Stimulated activated CD4-positive, alpha-beta T cell treated with anti-CD3 and anti-CD28 coated beads, TNF-alpha, amount 100 ng/mL, for 48 hours (primary cell): ENCODE data around the gene CSF3.
"Not testable (repeated sequence)": the region's sequence is repeated elsewhere in the genome, so short reads cannot be mapped to it uniquely, and the experiment has no call there.

Source experiments
- DNase-seq, 3 donors: peaks; one replicate each; pipeline ENCODE4 v3.0.0-alpha.2; 2020; ENCODE audit warnings: low read depth in 3 of 3

Gene CSF3

DNA sequence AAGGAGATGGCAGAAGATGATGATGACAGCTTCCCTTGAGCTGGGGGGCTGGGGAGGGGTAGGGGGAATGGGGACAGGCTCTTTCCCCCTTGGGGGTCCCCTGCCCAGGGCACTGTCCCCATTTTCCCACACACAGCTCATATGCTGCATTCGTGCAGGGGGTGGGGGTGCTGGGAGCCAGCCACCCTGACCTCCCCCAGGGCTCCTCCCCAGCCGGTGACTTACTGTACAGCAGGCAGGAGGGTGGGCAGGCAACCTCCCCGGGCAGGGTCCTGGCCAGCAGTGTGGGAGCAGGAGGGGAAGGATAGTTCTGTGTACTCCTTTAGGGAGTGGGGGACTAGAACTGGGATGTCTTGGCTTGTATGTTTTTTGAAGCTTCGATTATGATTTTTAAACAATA lies 17.7 kb upstream of the CSF3 start:
- DNase-seq, result no peak

DNA sequence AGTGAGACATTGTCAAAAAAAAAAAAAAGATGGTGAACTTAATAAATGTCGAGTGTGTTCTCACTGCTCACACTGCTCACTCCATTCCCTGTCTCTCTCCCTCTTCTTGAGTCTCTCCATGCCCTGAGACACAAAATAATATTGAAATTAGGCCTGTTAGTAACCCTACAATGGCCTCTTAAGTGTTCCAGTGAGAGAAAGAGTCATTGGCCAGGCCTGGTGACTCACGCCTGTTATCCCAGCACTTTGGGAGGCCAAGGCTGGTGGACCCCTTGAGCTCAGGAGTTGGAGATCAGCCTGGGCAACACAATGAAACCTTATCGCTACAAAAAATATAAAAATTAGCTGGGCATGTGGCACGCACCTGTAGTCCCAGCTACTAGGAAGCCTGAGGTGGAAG lies 16.2 kb upstream of the CSF3 start:
- DNase-seq, result no peak

DNA sequence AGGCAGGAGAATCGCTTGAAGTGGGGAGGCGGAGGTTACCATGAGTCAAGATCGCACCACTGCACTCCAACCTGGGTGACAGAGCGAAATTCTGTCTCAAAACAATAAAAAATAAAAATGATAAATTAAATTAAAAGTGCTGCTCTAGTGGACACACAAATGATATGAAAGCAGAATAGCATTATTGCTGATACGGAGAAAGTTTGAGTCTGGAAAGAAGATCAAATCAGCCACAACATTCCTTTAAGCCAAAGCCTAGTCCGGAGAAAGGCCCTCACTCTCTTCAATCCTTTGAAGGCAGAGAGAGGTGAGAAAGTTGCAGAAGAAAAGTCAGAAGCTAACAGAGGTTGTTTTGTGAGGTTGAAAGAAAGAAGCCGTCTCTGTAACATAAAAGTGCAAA lies 15.1 kb upstream of the CSF3 start:
- DNase-seq, result no peak

DNA sequence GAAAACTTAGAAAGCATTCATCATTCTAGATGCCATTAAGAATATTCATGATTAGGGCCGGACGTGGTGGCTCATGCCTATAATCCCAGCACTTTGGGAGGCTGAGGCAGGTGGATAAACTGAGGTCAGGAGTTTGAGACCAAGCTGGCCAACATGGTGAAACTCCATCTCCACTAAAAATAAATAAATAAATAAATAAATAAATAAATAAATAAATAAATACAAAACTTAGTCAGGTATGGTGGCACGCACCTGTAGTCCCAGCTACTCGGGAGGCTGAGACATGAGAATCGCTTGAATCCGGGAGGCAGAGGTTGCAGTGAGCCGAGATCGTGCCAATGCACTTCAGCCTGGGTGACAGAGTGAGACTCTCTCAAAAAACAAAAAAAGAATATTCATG lies 13.9 kb upstream of the CSF3 start:
- DNase-seq, result not testable (repeated sequence)

DNA sequence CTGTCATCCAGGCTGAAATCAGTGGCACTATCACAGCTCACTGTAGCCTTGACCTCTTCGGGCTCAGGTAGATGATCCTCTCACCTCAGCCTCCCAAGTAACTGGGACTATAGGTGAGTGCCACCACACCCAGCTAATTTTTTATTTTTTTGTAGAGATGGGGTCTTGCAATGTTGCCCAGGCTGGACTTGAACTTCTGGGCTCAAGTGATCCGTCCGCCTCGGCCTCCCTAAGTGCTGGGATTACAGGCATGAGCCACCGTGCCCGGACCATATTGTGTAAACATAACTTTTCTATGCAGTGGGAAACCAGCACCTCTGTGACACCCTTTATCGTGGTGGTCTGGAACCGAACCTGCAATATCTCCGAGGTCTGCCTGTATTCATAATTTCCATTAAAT lies 11.2 kb upstream of the CSF3 start:
- no peak for DNase-seq

DNA sequence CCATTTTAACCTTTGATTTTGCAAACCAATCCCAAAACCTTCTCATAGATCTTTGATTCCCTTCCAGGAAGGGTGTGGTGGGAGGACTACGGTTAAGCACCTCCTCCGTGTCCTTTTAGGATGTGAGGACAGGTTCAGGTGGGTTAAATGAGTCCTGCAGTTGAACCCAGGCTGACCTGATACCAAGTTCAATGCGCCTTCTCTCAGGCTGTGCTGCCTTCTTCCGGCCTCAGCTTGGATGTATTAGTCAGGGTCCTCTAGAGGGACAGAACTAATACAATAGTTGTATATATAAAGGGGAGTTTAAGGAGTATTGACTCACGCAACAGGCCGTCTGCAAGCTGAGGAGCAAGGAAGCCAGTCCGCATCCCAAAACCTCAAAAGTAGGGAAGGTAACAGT lies 10.5 kb upstream of the CSF3 start:
- no peak for DNase-seq

DNA sequence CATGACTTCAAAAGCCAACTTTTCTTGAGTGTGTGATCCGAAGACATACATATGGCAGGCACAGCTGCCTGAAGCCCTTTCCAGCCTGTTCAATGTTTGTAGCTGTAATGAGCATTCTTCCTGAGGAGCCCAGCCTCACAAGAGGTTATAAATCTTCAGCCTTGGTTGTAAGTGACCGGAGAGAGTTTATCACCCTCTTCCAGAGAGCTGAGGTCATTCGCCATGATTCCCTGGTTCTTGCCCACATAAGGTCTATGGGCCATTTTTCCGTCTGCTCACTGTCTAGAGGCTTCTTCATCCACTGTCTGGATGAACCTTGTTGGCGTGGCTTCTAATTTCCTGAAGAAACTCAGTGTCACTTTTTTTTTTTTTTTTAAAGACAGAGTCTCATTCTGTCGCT lies 9.7 kb upstream of the CSF3 start:
- no peak for DNase-seq

DNA sequence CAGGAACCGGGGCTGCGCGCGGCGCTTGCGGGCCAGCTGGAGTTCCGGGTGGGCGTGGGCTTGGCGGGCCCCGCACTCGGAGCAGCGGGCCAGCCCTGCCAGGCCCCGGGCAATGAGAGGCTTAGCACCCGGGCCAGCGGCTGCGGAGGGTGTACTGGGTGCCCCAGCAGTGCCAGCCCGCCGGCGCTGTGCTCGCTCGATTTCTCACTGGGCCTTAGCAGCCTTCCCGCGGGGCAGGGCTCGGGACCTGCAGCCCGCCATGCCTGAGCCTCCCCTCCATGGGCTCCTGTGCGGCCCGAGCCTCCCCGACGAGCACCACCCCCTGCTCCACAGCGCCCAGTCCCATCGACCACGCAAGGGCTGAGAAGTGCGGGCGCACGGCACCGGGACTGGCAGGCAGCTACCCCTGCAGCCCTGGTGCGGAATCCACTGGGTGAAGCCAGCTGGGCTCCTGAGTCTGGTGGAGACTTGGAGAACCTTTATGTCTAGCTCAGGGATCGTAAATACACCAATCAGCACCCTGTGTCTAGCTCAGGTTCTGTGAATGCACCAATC lies 4.2 kb upstream of the CSF3 start:
- DNase-seq, result not testable (repeated sequence)

DNA sequence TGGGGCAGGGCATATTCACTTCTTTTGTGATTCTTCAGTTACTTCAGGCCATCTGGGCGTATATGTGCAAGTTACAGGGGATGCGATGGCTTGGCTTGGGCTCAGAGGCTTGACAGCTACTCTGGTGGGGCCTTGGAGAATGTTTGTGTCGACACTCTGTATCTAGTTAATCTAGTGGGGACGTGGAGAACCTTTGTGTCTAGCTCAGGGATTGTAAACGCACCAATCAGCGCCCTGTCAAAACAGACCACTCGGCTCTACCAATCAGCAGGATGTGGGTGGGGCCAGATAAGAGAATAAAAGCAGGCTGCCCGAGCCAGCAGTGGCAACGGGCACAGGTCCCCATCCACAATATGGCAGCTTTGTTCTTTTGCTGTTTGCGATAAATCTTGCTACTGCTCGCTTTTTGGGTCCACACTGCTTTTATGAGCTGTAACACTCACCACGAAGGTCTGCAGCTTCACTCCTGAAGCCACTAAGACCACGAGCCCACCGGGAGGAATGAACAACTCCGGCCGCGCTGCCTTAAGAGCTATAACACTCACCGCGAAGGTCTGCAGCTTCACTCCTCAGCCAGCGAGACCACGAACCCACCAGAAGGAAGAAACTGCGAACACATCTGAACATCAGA lies 3.1 kb upstream of the CSF3 start:
- not testable (repeated sequence) for DNase-seq

DNA sequence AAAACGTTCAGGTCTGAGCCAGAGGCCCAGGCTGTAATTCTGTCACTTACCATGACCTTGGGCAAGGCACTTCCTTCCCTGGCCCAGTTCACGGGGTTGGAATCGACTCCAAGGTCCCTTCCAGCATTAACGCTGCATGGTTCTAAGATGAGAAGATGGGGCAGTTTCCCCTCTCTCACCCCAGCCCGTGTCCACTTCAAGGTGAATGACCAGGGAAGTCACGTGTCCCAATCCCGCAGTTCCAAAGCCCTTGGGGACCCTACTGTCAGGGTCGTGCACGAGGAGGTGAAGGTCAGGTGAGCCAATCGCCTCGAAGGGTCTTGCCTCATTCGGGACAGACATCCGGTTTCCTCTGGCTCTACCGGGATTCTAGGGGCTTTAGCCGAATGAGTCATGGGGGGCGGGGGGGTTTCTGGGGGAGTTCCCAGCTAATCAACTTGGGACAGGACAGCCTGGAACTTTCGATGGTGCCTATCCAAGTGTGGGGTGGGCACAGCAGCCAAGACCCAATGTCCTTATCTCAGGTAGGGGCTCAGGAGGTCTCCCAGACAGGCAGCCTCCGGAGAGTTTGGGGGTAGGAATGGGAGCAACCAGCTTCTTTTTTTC lies 762 bp upstream of the CSF3 start:
- DNase-seq, result no peak

DNA sequence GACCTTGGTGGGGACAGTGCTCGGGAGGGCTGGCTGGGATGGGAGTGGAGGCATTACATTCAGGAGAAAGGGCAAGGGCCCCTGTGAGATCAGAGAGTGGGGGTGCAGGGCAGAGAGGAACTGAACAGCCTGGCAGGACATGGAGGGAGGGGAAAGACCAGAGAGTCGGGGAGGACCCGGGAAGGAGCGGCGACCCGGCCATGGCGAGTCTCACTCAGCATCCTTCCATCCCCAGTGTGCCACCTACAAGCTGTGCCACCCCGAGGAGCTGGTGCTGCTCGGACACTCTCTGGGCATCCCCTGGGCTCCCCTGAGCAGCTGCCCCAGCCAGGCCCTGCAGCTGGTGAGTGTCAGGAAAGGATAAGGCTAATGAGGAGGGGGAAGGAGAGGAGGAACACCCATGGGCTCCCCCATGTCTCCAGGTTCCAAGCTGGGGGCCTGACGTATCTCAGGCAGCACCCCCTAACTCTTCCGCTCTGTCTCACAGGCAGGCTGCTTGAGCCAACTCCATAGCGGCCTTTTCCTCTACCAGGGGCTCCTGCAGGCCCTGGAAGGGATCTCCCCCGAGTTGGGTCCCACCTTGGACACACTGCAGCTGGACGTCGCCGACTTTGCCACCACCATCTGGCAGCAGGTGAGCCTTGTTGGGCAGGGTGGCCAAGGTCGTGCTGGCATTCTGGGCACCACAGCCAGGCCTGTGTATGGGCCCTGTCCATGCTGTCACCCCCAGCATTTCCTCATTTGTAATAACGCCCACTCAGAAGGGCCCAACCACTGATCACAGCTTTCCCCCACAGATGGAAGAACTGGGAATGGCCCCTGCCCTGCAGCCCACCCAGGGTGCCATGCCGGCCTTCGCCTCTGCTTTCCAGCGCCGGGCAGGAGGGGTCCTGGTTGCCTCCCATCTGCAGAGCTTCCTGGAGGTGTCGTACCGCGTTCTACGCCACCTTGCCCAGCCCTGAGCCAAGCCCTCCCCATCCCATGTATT lies 1.1 kb downstream of the CSF3 start:
- DNase-seq, result no peak

DNA sequence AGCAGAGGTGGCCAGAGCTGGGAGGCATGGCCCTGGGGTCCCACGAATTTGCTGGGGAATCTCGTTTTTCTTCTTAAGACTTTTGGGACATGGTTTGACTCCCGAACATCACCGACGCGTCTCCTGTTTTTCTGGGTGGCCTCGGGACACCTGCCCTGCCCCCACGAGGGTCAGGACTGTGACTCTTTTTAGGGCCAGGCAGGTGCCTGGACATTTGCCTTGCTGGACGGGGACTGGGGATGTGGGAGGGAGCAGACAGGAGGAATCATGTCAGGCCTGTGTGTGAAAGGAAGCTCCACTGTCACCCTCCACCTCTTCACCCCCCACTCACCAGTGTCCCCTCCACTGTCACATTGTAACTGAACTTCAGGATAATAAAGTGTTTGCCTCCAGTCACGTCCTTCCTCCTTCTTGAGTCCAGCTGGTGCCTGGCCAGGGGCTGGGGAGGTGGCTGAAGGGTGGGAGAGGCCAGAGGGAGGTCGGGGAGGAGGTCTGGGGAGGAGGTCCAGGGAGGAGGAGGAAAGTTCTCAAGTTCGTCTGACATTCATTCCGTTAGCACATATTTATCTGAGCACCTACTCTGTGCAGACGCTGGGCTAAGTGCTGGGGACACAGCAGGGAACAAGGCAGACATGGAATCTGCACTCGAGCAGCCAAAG lies 2.3 kb downstream of the CSF3 start:
- DNase-seq, result no peak

DNA sequence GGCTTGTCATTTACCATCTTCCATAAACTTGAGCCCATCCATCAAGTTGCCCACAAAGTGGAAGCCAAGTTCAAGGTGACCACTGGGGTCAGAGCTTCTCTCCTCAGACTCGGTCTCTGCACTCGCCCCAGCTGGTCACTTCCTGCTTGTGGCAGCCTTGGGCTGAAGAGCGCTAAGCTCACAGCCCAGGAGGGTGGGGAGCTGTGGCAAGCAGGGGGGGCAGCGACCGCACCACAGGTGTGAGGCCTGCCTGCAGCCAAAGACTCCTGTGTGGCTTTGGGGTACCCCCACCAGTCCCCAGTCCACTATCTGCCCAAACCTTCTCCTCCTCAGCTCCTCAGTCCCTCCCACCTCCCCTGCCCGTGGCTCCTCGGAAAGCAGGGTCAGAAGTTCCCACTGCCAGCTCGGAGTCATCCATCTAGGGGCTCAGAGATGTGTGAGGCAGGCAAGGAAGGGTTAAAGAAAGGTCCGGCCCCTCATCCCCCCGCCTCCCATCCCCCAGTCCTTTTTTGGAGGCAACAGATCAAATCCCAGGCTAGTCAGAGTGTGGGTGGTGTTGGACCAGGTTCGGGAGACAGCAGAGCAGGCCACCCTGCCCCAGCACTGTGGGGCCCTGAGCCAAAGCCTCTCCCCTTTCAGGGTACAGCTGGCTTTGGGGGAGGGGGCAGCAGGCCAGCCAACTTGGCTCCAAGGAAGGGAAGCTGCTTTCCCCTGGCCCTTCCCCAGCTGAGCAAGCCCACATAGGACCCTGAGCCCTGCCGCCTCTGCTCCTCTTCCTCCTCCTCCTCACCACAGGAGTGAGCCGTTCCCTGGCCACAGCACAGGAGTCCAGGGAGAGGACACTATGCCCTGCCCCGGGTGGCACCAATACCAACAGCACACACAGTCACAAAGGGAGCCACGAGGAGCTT lies 3.2 kb downstream of the CSF3 start:
- DNase-seq, result no peak

DNA sequence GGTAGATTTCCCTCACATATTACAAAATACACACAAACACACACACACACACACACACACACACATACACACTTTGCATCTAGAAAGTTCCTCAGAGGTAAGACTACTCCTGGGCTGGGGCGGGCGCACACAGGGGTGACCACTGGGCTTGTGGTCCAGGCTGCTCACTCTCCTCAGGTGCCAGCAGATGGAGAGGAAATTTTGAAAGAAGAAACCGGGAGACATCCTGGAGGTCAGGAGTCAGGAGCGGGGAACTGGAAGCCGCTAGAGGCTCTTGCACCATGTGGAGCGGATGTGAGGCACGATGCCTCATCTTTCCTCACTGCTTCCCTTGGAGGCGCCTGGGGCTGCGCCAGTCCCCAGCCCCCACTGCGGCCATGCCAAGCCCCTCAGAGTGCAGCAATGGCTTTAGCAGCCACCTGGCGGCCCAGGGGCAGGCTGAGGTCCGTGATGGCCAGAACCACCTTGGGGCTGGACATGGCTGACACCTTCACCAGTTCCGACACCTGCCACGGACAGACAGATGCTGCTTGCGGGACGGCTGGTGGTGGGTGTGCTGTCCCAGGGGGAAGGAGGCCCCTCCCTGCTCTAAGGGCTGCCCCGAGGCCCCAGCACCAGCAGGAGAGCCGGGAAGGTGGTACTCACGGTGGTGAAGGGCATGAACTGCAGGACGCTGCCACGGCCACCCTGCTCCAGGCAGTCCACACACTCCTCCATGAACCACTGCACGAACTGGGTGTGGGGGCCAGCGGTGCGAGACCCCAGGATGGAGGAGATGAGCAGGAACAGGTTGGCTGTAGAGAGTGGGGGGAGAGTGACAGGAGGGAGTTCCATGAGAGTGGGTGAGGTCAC lies 4.1 kb downstream of the CSF3 start:
- DNase-seq, result no peak

DNA sequence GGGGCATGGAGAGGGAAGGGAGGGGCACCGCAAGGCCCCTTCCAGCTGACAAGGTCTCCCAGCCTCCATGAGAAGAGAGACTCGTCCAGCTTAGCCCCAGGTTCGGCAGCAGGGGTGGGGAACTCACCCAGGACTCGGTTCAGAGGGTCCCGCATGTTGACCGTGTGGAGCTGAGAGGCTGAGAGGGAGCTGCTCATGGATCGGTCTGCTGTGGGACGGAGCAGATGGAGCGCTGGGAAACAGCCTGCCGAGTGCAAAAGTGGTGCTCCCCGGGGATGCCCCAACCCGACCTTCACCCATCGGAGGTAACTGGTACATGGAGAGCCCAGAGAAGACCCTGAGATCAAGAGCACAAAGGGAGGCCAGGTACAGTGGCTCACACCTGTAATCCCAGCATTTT lies 4.9 kb downstream of the CSF3 start:
- no peak for DNase-seq

DNA sequence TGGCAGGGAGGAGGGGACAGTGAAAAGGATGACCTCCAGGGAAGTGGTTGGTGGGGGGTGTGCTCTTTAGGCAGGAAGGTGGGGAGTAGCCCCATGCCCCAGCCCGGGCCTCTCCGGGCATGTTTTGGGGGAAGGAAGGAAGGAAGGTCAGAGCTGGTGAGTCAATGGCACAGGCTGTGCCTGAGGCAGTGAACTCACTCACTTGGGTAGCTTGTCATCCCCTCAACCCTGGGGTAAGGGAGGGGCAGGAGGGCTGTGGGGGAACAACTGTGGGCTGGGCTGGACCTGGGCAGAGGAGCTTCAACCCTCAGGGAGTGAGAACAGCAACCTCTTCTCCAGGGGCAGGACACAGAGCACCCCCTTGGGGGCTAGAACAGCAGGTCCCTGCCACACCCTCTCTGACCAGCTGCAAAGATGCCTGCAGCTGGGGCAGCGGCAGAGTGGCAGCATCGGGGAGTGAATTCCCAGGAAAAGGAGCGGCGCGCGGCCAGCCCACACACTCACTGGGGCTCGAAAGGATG lies 6.3 kb downstream of the CSF3 start:
- DNase-seq, result no peak

DNA sequence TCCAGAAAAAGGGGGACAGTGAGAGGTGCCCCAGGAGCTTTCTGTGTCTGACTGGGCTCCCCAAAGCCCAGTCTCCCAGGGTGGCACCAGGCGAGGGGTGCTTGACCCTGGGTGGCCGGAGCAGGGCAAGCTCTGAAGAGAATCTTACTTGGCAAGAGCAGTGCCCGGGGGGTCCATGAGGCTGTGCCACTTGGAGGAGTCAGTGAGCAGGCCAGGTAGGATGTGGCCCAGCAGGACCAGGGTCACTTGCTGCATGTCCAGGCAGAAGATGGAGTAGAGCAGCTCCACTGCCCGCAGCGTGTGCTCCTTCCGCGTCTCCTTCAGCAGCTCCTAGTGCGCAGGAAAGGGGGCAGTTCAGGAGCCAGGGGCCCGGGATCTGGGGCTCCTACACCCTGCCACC lies 7.3 kb downstream of the CSF3 start:
- no peak for DNase-seq

DNA sequence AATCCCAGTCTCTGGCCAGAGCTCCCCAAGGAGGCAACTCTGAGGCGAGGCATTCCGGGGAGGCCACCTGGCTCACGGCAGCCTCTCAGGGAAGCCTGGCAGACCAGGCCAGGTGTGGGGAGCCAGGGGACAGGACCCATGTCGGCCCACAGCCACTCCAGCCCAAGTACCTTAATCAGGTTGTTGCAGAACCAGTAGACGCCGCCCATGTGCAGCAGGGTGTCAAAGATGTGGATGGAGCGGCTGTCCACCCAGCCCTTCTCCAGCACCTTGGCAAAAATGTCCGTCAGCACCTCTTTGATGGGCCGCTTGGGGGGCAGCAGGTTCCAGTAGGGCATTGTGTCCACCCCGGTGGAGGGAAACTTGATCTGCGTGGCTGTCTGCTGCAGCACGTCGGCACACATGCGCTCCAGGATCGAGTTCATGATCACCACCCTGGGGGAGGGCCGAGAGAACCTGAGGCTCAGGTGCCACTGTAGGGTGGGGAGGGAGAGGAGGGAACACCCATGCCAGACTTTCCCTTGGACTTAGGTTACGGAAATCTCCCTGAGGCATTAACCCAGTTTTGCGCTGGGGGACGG lies 7.8 kb downstream of the CSF3 start:
- no peak for DNase-seq

DNA sequence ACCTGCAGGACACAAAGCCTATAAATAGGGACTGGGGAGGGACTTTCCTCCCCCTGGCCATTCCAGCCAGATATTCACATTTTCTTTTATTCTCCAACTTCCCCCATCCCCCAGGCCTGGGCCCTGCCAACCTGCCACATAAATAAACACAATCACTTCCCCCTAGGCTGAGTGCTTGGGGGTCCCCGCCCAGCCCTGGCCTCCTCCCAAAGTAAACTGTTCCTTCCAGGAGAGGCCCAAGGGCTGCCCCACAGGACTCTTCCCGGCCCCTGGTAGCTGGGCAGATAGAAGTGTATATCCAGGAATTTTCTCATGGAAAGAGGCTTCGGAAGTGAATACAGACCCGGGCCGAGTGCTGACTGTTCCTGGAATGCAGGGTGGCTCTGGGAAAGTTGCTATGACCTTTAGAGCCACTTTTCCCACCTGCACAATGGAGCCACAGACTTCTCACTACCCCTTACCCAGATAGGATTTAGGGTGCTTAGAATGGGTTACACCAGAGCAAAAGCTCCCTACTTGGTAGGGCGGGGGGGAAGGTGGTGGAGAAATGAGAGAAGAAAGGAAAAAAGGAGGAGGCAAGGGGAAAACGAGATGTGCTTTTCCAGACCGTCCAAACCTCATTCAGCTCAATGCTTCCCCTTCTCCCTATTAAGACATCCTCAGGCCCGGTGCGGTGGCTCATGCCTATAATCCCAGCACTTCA lies 8.5 kb downstream of the CSF3 start:
- DNase-seq, result no peak
